Measurements from ENCODE around the gene MMP26. TPM values are rescaled to one million over a fixed set of nuclear protein-coding genes. Genes with fewer than 3 reads are reported as not detected.

MMP26 gene
- not detected in 2 replicates for total RNA-seq

GRCh38 chr11:4704054-4704789 lies at the start of gene MMP26:
MMP26 (plus strand) TSS chr11:4704784.

GRCh38 chr11:4697585-4697984 lies 7.0 kb upstream of the MMP26 start, which contains the start of gene OR51E2:
OR51E2 (minus strand) TSS chr11:4697853; CDS start chr11:4682711, 15,142 bp downstream.

Other genes with a start within 250 kb of the MMP26 start
- not detected in 2 replicates for gene OR52K1, start 222.1 kb upstream of the MMP26 start, total RNA-seq
- not detected in 2 replicates for gene OR52M1, start 159.6 kb upstream of the MMP26 start, total RNA-seq
- gene OR52I2, start 123.0 kb upstream of the MMP26 start, total RNA-seq: not detected in 2 replicates
- not detected in 2 replicates for gene OR52I1, start 110.7 kb upstream of the MMP26 start, total RNA-seq
- 10.2 and 10.9 TPM in 2 replicates for gene TRIM68, start 96.6 kb upstream of the MMP26 start, total RNA-seq
- gene OR51D1, start 67.3 kb upstream of the MMP26 start, total RNA-seq: not detected in 2 replicates
- not detected in 2 replicates for gene OR51E1, start 60.8 kb upstream of the MMP26 start, total RNA-seq
- gene OR51E2, start 6.9 kb upstream of the MMP26 start, total RNA-seq: 0.12 TPM in 1 of 2 replicates, not detected in the other
- gene OR51F1, start 65.2 kb downstream of the MMP26 start, total RNA-seq: not detected in 2 replicates
- not detected in 2 replicates for gene OR52R1, start 99.6 kb downstream of the MMP26 start, total RNA-seq
- not detected in 2 replicates for gene OR51F2, start 116.5 kb downstream of the MMP26 start, total RNA-seq
- gene OR51S1, start 144.4 kb downstream of the MMP26 start, total RNA-seq: not detected in 2 replicates
- gene OR51T1, start 177.1 kb downstream of the MMP26 start, total RNA-seq: not detected in 2 replicates
- gene OR51A7, start 199.0 kb downstream of the MMP26 start, total RNA-seq: not detected in 2 replicates
- gene OR51G2, start 214.6 kb downstream of the MMP26 start, total RNA-seq: not detected in 2 replicates
- not detected in 2 replicates for gene OR51G1, start 219.6 kb downstream of the MMP26 start, total RNA-seq
- not detected in 2 replicates for gene OR51A4, start 242.8 kb downstream of the MMP26 start, total RNA-seq

Measured in hair follicle dermal papilla cell (primary cell).